ENCODE results near the gene ZNF143. TPM values are rescaled to one million over a fixed set of nuclear protein-coding genes. Genes with fewer than 3 reads are reported as not detected.

Gene ZNF143
- total RNA-seq, 6 experiments from 2014 or later, result 5.8 to 16.0 (median 9.5) TPM

GRCh38 chr11:9470765-9471164 is 10.0 kb downstream of the ZNF143 start:
- WGBS (ENCODE audit: insufficient coverage, low coverage, low lambda C conversion rate, missing lambda C conversion rate), result 73% methylated on average over 3 of the region's 4 CpGs
- ATAC-seq, result no peak
- Histone ChIP-seq H3K4me1 (no peaks in the 10 kb centered on the region), H3K4me3 (no peak overlapping the region), H3K27ac (no peak overlapping the region), H3K9me3 (no peaks in the 10 kb centered on the region), H3K27me3 (no peaks in the 10 kb centered on the region), H3K36me3 (peaks cover 0 to 28% (median 9%) of the 10 kb centered on the region in 4 donors)
- no peak for TF ChIP-seq CTCF (IDR thresholded peaks at IDR 0.05)
- TF ChIP-seq POLR2A (IDR thresholded peaks at IDR 0.05), result no peak
- intact Hi-C loops (cut with DNase I), result no loop called here
- no peak for DNase-seq

GRCh38 chr11:9473408-9473807 is 12.6 kb downstream of the ZNF143 start:
- TF ChIP-seq CTCF (IDR thresholded peaks at IDR 0.05) (no peak), POLR2A (IDR thresholded peaks at IDR 0.05) (no peak)
- Histone ChIP-seq H3K9me3 (no peaks in the 10 kb centered on the region), H3K36me3 (peaks cover 0 to 33% (median 10%) of the 10 kb centered on the region in 4 donors), H3K27ac (no peak overlapping the region), H3K27me3 (no peaks in the 10 kb centered on the region), H3K4me3 (no peak overlapping the region), H3K4me1 (no peaks in the 10 kb centered on the region)
- no peak for ATAC-seq
- intact Hi-C loops (cut with DNase I), result no loop called here
- no peak for DNase-seq

GRCh38 chr11:9479899-9480298 is 19.1 kb downstream of the ZNF143 start:
- TF ChIP-seq CTCF (IDR thresholded peaks at IDR 0.05) (no peak), POLR2A (IDR thresholded peaks at IDR 0.05) (no peak)
- H3K4me1 ChIP-seq, result no peaks in the 10 kb centered on the region
- DNase-seq (no peak), ATAC-seq (no peak)
- intact Hi-C loops (cut with DNase I), result no loop called here
- WGBS (ENCODE audit: insufficient coverage, low coverage, low lambda C conversion rate, missing lambda C conversion rate), result 67% methylated on average over 2 of the region's 2 CpGs
- H3K27me3 ChIP-seq, result no peaks in the 10 kb centered on the region
- no peak overlapping the region for H3K27ac ChIP-seq
- no peak overlapping the region for H3K4me3 ChIP-seq
- peaks cover 0 to 36% (median 16%) of the 10 kb centered on the region in 4 donors for H3K36me3 ChIP-seq
- H3K9me3 ChIP-seq, result no peaks in the 10 kb centered on the region

- no peak for ATAC-seq
- Histone ChIP-seq H3K27me3 (no peaks in the 10 kb centered on the region), H3K4me1 (no peaks in the 10 kb centered on the region), H3K36me3 (peaks cover 0 to 17% (median 4%) of the 10 kb centered on the region in 4 donors), H3K27ac (no peak overlapping the region), H3K4me3 (no peak overlapping the region), H3K9me3 (no peaks in the 10 kb centered on the region)
- no peak for DNase-seq
- WGBS (ENCODE audit: insufficient coverage, low coverage, low lambda C conversion rate, missing lambda C conversion rate), result 94% methylated on average over 3 of the region's 3 CpGs
- no peak for TF ChIP-seq CTCF (IDR thresholded peaks at IDR 0.05)
- TF ChIP-seq POLR2A (IDR thresholded peaks at IDR 0.05), result no peak
- intact Hi-C loops (cut with DNase I), result no loop called here
Observed at GRCh38 chr11:9489080-9489765, 28.4 kb downstream of the ZNF143 start.

Measured in right lobe of liver (tissue), 6 donors.